ENCODE data around the gene CLSTN2. TPM values are rescaled to one million over a fixed set of nuclear protein-coding genes. Genes with fewer than 3 reads are reported as not detected.

The CLSTN2 gene
- total and polyA plus RNA-seq, 2 of the 13 experiments (the other 11 are each of a cell fraction or from before 2014, with no cell fraction given) = not detected

DNA sequence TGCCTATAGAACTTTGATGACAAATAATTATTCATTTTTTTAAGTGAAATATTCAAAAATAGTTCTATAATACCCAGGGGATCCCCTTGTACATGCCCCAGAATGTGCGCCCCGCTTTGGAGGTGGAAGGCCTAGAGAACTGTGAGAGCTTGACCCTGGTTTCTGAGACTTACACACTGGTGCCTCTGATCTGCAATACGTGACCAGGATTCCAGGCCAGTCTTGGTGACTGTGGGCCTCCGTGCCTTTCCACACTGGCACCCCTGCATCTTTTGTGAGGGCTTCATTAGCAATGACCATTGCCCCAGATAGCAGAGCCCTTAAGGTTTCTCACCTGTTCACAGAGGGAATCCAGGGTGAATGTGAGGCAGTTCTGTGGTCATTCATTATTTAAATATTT, 44.0 kb downstream of the CLSTN2 start:
- 91% methylated on average over 2 of the region's 4 CpGs for WGBS (ENCODE audit: low lambda C conversion rate)
- H4K20me1 ChIP-seq (ENCODE audit: insufficient read depth, low read length) = no peaks in the 10 kb centered on the region
- H3K4me3 ChIP-seq (replicated peaks in 1 of 3; ENCODE audit: insufficient read depth in 1 of 3, low read depth in 2 of 3, low read length in 3 of 3) = no peak overlapping the region
- in situ Hi-C loops (cut with HindIII; ENCODE audit: extremely low pct_ligation_motif_present, low pct_unique_long_range_greater_than_20kb) = no loop called here
- no TSS peak for BruUV-seq (replicated peaks)
- ChIA-PET POLR2A (no interaction called here), CTCF (ENCODE audit: low intra/inter-chr PET ratio, low total read pairs) (no interaction called here)
- no peaks in the 10 kb centered on the region for H3K27me3 ChIP-seq (ENCODE audit: control insufficient read depth in 1 of 2, insufficient read depth in 2 of 2, low read length in 2 of 2)
- H3K27ac ChIP-seq (ENCODE audit: extremely low read length, insufficient read depth, low read length) = no peak overlapping the region
- ATAC-seq = no peak
- no peaks in the 10 kb centered on the region for H3K9me3 ChIP-seq (ENCODE audit: low read length)
- H3K79me2 ChIP-seq (ENCODE audit: insufficient read depth, low read length) = no peaks in the 10 kb centered on the region
- H3K36me3 ChIP-seq (replicated peaks in 1 of 2; ENCODE audit: control insufficient read depth in 1 of 2, insufficient read depth in 2 of 2, low read length in 2 of 2) = no peaks in the 10 kb centered on the region
- no peaks in the 10 kb centered on the region for H3K4me1 ChIP-seq (ENCODE audit: insufficient read depth, low read length)
- TF ChIP-seq SP5 (CRISPR knock-in tag; IDR thresholded peaks at IDR 0.05; ENCODE audit: borderline replicate concordance, low read depth) = no peak
- TF ChIP-seq ELF3 (CRISPR knock-in tag; IDR thresholded peaks at IDR 0.05) = no peak
- TF ChIP-seq, protein P1, sequence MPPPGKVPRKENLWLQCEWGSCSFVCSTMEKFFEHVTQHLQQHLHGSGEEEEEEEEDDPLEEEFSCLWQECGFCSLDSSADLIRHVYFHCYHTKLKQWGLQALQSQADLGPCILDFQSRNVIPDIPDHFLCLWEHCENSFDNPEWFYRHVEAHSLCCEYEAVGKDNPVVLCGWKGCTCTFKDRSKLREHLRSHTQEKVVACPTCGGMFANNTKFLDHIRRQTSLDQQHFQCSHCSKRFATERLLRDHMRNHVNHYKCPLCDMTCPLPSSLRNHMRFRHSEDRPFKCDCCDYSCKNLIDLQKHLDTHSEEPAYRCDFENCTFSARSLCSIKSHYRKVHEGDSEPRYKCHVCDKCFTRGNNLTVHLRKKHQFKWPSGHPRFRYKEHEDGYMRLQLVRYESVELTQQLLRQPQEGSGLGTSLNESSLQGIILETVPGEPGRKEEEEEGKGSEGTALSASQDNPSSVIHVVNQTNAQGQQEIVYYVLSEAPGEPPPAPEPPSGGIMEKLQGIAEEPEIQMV (CRISPR knock-in tag; IDR thresholded peaks at IDR 0.05; ENCODE audit: low read depth) = no peak
- no peak for TF ChIP-seq ZNF143 (CRISPR knock-in tag; IDR thresholded peaks at IDR 0.05)
- no peak for TF ChIP-seq MTF2 (CRISPR knock-in tag; IDR thresholded peaks at IDR 0.05; ENCODE audit: borderline replicate concordance)
- no peak overlapping the region for H2AFZ ChIP-seq (ENCODE audit: low read length)
- no peak overlapping the region for H3K4me2 ChIP-seq (ENCODE audit: low read depth, low read length)
- no peak for FAIRE-seq
- no peak for DNase-seq (ENCODE audit: low spot score)
- no peak overlapping the region for H3K9ac ChIP-seq (ENCODE audit: insufficient read depth, low read depth, low read length)
- intact Hi-C loops (cut with micrococcal nuclease; ENCODE audit: unreplicated experiment) = no loop called here

DNA sequence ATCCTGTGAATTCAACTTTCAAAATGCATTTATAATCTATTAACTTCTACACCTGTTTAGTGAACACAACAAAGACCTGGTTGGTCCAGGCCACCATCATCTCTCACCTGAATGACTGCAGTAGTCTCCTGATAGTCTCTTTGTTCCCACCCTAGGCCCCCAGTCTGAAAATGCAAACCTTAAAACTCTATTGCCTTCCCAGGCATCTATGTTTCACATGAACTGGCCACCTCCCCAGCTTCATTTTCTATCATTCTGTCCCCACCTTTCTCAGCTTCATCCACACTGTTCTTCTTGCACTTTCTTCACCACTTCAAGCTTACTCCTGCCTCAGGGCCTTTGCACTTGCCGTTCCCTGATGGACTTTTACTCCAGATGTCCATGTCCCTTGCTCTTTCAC, 45.0 kb downstream of the CLSTN2 start:
- intact Hi-C loops (cut with micrococcal nuclease; ENCODE audit: unreplicated experiment) = no loop called here
- H3K4me2 ChIP-seq (ENCODE audit: low read depth, low read length) = no peak overlapping the region
- H3K36me3 ChIP-seq (replicated peaks in 1 of 2; ENCODE audit: control insufficient read depth in 1 of 2, insufficient read depth in 2 of 2, low read length in 2 of 2) = no peaks in the 10 kb centered on the region
- POLR2A ChIA-PET = no interaction called here
- no peaks in the 10 kb centered on the region for H3K79me2 ChIP-seq (ENCODE audit: insufficient read depth, low read length)
- no peak overlapping the region for H3K9ac ChIP-seq (ENCODE audit: insufficient read depth, low read depth, low read length)
- no TSS peak for BruUV-seq (replicated peaks)
- no peak overlapping the region for H2AFZ ChIP-seq (ENCODE audit: low read length)
- FAIRE-seq = no peak
- WGBS (ENCODE audit: low lambda C conversion rate) = 0% methylated on average over 1 of the region's 1 CpG
- H3K27ac ChIP-seq (ENCODE audit: extremely low read length, insufficient read depth, low read length) = no peak overlapping the region
- no peak for DNase-seq (ENCODE audit: low spot score)
- no peak for ATAC-seq
- CTCF ChIA-PET (ENCODE audit: low intra/inter-chr PET ratio, low total read pairs) = no interaction called here
- no peaks in the 10 kb centered on the region for H4K20me1 ChIP-seq (ENCODE audit: insufficient read depth, low read length)
- H3K27me3 ChIP-seq (ENCODE audit: control insufficient read depth in 1 of 2, insufficient read depth in 2 of 2, low read length in 2 of 2) = no peaks in the 10 kb centered on the region
- H3K4me1 ChIP-seq (ENCODE audit: insufficient read depth, low read length) = no peaks in the 10 kb centered on the region
- no peak overlapping the region for H3K4me3 ChIP-seq (replicated peaks in 1 of 3; ENCODE audit: insufficient read depth in 1 of 3, low read depth in 2 of 3, low read length in 3 of 3)
- in situ Hi-C loops (cut with HindIII; ENCODE audit: extremely low pct_ligation_motif_present, low pct_unique_long_range_greater_than_20kb) = no loop called here
- H3K9me3 ChIP-seq (ENCODE audit: low read length) = no peaks in the 10 kb centered on the region
- no peak for TF ChIP-seq ZNF101 (CRISPR knock-in tag; IDR thresholded peaks at IDR 0.05; ENCODE audit: borderline replicate concordance, low read depth)
- TF ChIP-seq, protein P2, sequence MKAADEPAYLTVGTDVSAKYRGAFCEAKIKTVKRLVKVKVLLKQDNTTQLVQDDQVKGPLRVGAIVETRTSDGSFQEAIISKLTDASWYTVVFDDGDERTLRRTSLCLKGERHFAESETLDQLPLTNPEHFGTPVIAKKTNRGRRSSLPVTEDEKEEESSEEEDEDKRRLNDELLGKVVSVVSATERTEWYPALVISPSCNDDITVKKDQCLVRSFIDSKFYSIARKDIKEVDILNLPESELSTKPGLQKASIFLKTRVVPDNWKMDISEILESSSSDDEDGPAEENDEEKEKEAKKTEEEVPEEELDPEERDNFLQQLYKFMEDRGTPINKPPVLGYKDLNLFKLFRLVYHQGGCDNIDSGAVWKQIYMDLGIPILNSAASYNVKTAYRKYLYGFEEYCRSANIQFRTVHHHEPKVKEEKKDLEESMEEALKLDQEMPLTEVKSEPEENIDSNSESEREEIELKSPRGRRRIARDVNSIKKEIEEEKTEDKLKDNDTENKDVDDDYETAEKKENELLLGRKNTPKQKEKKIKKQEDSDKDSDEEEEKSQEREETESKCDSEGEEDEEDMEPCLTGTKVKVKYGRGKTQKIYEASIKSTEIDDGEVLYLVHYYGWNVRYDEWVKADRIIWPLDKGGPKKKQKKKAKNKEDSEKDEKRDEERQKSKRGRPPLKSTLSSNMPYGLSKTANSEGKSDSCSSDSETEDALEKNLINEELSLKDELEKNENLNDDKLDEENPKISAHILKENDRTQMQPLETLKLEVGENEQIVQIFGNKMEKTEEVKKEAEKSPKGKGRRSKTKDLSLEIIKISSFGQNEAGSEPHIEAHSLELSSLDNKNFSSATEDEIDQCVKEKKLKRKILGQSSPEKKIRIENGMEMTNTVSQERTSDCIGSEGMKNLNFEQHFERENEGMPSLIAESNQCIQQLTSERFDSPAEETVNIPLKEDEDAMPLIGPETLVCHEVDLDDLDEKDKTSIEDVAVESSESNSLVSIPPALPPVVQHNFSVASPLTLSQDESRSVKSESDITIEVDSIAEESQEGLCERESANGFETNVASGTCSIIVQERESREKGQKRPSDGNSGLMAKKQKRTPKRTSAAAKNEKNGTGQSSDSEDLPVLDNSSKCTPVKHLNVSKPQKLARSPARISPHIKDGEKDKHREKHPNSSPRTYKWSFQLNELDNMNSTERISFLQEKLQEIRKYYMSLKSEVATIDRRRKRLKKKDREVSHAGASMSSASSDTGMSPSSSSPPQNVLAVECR (CRISPR knock-in tag; IDR thresholded peaks at IDR 0.05; ENCODE audit: borderline replicate concordance) = no peak
- TF ChIP-seq, protein P3, sequence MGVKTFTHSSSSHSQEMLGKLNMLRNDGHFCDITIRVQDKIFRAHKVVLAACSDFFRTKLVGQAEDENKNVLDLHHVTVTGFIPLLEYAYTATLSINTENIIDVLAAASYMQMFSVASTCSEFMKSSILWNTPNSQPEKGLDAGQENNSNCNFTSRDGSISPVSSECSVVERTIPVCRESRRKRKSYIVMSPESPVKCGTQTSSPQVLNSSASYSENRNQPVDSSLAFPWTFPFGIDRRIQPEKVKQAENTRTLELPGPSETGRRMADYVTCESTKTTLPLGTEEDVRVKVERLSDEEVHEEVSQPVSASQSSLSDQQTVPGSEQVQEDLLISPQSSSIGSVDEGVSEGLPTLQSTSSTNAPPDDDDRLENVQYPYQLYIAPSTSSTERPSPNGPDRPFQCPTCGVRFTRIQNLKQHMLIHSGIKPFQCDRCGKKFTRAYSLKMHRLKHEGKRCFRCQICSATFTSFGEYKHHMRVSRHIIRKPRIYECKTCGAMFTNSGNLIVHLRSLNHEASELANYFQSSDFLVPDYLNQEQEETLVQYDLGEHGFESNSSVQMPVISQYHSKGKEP (CRISPR knock-in tag; IDR thresholded peaks at IDR 0.05) = no peak
- TF ChIP-seq, protein P4, sequence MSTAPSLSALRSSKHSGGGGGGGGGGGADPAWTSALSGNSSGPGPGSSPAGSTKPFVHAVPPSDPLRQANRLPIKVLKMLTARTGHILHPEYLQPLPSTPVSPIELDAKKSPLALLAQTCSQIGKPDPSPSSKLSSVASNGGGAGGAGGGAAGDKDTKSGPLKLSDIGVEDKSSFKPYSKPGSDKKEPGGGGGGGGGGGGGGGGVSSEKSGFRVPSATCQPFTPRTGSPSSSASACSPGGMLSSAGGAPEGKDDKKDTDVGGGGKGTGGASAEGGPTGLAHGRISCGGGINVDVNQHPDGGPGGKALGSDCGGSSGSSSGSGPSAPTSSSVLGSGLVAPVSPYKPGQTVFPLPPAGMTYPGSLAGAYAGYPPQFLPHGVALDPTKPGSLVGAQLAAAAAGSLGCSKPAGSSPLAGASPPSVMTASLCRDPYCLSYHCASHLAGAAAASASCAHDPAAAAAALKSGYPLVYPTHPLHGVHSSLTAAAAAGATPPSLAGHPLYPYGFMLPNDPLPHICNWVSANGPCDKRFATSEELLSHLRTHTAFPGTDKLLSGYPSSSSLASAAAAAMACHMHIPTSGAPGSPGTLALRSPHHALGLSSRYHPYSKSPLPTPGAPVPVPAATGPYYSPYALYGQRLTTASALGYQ (CRISPR knock-in tag; IDR thresholded peaks at IDR 0.05) = no peak
- no peak for TF ChIP-seq ZKSCAN5 (CRISPR knock-in tag; IDR thresholded peaks at IDR 0.05)
